GM18519 (cell line): Measurements from ENCODE around the gene CRY2.

Experiments used
- ATAC-seq: cut with Tn5 transposase; IDR thresholded peaks from one replicate; pipeline ENCODE4 v1.9.1; 2021; ENCODE audit warnings: mild to moderate bottlenecking, moderate library complexity; ENCODE audit not compliant: unreplicated experiment, low FRiP score

The CRY2 gene

GRCh38 chr11:45927684-45928413, 80.6 kb downstream of the CRY2 start:
- ATAC-seq = no peak

GRCh38 chr11:45928535-45929215, 81.4 kb downstream of the CRY2 start:
- no peak for ATAC-seq

- no peak for ATAC-seq
Measured at GRCh38 chr11:45929486-45930030, 82.3 kb downstream of the CRY2 start.

GRCh38 chr11:45930031-45930794, 82.9 kb downstream of the CRY2 start:
- ATAC-seq = peak; percentile 84

GRCh38 chr11:45930951-45931570, 83.8 kb downstream of the CRY2 start:
- no peak for ATAC-seq

GRCh38 chr11:45931739-45932138, 84.5 kb downstream of the CRY2 start:
- ATAC-seq = no peak

GRCh38 chr11:45932217-45932616, 84.9 kb downstream of the CRY2 start:
- ATAC-seq = no peak
